ENCODE results near the gene ADCY7.

GRCh38 chr16:50275428-50276325, 9.3 kb downstream of the ADCY7 start:
- TF ChIP-seq, protein P1, sequence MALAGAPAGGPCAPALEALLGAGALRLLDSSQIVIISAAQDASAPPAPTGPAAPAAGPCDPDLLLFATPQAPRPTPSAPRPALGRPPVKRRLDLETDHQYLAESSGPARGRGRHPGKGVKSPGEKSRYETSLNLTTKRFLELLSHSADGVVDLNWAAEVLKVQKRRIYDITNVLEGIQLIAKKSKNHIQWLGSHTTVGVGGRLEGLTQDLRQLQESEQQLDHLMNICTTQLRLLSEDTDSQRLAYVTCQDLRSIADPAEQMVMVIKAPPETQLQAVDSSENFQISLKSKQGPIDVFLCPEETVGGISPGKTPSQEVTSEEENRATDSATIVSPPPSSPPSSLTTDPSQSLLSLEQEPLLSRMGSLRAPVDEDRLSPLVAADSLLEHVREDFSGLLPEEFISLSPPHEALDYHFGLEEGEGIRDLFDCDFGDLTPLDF (CRISPR knock-in tag; IDR thresholded peaks at IDR 0.05), result no peak
- no peak for TF ChIP-seq CTCF (IDR thresholded peaks at IDR 0.05)
- TF ChIP-seq IRF1 (CRISPR knock-in tag; IDR thresholded peaks at IDR 0.05), result no peak
- TF ChIP-seq PREB (CRISPR knock-in tag; IDR thresholded peaks at IDR 0.05; ENCODE audit: borderline replicate concordance), result no peak

Measured in WTC11 (cell line).